ENCODE measurements around the gene PARD3B.

PARD3B gene

DNA sequence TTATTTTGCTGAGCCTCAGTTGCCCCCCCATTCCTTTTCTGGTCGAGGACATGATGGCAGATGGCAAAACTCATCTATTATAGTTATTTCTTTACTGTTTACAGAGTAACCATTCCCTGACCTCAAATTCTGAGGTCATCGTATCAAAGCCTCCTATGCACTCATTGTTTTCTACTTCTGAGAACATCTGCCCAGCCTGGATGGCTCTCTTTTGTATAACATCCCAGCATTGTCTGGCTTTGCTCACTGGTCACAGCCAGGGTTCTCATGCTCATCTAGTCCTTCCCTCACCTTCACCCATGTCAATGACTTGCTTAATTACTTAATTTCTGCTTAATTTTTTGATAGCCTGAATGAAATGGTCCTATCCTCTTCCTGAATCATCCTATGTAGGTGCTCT is 472.1 kb downstream of the PARD3B start:
- no peak for DNase-seq (ENCODE audit: low read depth)

DNA sequence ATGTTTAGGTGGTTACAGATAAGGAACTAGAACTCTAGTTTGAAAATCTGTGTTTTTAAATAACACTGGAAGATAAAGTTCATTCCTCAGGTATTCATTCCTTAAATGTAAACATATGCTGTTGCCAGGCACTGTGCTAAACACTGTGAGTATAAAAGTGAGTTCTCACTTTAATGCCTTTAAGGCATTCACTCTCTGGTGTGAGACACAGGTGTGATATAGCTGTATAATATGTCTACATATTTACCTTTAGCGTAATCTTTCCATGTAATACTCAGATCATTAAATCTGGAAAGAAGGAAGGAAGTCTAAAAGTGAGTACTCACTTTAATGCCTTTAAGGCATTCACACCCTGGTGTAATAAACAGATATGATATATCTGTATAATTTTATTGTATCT is 472.6 kb downstream of the PARD3B start:
- no peak for DNase-seq (ENCODE audit: low read depth)

DNA sequence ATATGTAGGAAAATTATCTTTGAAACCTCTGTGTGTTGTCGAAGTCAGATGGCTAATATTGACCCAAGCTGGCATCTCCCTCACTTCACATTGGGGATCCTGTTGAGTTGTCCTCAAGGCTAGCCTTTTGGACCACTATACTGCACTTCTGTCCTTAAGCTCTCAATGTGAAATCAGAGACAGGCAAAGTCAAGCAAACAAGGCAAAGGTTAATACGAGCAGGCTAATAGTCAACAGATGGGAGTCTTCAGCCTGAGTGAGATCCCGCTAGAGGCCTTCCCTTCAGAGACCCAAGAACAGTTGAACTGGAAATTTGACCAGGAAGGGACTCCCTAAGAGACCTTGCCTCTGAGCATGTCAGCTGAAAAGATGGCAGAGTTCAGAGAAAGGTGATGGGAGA is 475.4 kb downstream of the PARD3B start:
- no peak for DNase-seq (ENCODE audit: low read depth)

DNA sequence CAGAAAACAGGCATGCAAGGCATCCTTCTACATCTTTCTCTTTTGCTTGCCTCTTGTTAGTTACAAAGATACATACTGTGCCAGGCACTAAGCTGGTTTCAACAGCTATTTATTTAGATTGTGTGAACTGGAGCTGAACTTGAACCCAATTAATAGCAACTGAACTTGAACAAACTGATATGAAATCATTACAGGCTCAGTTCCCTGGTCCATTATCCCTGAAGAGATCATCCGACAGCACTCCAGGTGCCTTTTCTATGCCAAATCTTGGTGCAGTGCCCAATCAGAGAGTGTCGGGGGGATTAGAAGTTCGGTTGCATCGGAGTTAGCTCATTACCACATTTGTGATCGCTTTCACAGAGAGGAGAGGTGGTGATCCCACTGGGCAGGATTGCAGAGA is 477.6 kb downstream of the PARD3B start:
- no peak for DNase-seq (ENCODE audit: low read depth)

DNA sequence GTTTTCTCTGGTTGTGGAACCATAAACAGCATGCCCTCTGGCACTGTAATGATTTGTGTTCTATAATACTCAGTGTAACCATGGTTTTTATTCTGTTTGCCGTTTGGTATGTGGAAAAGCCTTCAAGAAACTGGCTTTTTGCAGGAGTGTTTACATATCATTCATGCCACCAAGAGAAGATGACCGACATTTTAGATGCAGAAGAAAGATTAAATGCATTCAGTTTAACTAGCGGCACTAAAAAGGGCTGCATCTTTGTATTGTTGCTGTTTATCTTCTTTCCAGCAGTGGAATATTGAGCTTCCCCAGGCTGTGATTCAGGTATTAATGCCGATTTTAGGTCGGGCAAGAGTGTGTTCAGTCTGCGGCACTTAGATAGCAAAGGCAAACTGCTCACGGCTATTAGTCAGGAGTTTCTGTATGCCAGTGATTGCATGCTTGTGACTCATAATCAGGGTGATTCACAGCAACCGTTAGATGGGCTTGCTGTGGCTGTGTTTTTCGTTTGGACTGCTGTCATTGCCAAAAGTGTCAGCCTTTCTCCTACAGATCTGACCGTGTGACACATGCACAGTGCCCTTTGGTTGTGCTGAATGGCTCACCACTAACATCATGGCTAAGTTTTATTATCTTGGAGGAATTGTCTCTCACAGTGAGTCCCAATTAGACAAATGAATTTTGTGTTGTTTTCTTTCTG is 479.7 kb downstream of the PARD3B start:
- DNase-seq (ENCODE audit: low read depth): peak; percentile 97

DNA sequence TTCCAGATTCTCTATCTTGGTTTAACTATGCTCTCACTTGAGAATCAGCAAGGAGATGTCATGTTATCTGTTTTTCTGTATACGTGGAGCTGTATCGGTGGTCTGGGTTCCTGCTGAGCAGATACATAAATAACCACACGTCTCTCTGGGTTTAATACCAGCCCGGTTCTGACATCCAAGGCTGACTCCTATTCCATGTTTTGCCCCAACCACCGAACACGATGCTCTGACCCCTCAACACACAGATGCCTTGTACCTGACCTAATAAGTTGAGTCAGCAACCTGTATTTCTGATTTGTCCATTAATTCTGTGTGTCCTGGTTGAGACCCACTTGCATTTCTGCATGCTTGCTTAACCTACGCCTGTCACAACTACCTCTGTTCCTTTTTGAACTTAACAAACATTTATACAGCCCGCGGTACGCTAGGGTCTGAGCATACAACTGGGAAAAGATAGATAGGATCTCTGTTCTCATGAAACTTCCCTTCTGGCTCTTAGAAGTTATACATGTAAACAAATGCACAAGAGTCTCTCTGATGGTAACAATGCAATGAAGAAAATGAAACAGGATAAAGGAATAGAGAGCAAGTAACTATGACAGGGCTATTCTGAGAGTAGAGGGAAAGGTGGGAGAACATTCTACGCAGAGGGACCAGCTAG is 480.4 kb downstream of the PARD3B start:
- peak; percentile 7 for DNase-seq (ENCODE audit: low read depth)

DNA sequence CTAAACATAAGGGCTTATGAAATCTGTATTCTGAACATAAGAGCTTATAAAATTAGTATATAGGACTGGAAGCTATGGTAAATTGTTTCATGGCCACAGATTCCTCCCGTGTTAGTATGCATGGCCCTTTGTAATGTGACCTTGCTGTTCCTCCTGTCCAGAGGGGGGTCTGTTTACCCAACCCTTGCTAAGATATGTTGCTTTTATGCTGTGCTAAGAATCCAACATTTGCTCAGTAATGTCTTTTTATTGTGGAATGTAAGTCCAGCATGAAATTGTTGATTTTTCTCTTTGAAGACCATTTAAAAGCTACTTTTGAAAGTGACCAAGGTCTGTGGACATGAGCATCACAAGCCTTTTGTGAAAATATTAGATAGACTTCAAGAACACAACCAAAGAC is 485.4 kb downstream of the PARD3B start:
- DNase-seq (ENCODE audit: low read depth): peak; percentile 7

DNA sequence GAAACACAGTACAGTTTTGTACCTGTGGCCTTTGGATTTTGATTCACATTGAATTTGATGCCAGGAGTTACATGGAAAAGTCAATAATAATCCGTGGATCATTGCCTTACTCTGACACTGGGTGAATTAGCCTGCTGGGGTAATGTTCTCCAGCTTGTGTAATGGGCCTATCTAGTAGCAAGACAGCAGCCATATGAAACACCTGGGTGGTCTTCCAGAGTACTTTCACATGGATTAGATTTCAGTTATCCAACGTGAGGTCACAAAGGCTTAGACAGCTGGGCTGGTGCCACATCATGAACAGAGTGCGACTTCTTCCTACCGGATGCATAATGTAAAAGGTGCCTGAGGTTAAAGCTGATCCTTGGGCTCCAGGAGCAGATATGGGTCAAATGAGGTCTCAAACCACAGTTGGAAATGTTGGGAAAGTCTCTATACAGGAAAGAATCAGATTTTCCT is 486.8 kb downstream of the PARD3B start:
- no peak for DNase-seq (ENCODE audit: low read depth)

DNA sequence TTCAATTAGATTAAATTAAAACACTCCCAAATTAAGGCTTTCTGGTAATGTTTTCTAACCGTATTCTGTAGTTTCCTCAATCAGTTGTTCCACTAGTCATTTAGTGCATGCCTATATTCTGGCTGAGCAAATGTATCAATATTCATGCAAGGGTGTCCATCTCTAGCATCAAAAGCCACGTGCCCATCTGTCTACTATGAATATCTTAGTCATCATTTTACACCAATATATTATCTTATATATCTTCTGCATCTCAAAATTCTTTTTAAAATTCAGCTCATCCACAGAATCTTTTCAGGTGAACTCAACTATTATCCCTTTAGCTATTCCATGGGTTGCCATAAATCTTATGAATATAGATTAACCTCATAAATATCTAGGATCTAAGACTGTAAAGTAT is 488.2 kb downstream of the PARD3B start:
- DNase-seq (ENCODE audit: low read depth): no peak

DNA sequence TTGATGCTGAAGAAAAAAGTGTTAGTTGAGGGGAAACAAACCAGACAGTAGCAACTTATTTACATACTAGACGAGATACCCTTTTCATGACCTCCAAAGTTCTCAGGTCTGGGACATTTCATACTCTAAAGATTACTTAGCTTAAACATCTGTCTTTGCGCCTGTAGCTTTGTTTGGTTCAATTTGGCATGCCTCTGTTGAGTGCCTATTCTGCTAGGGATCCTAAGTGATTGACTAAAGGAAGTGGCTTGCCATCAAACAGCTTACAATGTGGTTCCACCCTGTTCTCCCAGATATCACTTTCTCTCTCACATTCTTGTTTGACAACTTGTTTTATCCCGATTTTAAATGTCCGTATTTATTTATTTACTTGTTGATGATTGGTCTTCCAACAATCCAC is 488.8 kb downstream of the PARD3B start:
- no peak for DNase-seq (ENCODE audit: low read depth)

DNA sequence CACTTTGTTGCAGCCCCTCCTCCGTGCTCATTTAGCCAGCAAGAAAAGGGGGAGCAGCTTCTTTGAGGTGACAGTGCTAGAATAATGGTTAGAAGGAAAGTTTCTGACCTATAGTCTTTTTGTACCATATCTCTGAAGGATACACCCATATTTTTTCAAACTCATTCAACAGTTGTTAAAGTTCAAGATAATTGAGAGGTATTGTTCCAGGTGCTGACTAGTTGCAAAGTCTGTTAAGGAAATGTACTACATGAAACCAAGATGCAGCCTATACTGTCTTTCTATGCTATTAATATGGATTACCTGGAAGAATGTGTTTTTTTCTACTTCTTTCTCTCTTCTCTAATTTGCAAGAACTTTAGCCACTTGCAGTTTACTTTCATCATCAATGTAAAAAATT is 495.0 kb downstream of the PARD3B start:
- DNase-seq (ENCODE audit: low read depth): no peak

DNA sequence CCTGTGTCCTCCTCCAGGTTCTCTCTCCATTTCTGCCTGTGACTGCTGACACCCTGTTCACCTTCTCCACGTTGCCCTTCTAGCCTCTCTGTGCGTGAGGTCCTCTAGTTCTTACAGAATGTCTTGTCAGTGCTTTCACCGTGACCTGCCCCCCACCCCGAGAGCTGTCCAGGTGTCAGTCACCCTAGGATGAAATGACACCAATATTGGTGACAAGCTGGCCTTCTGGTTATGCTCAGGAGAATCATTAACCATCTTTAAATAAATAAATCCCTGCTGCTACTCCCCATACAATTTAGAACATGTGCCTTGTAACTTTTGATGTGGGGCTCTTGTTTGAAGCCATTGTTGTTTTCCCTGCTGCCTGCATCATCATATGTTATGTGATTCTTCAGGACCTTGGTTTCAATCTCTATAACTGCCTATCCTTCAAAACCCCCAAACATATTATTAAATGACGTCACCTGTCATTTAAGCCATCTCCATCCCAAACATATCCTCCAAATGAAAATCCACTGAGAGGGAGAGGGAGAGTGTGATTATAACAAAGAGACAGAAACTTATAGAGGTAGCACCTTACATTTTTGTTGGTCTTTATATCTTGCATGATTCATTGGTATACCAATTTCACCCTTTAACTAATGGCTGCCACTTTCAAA is 496.3 kb downstream of the PARD3B start:
- DNase-seq (ENCODE audit: low read depth): no peak

DNA sequence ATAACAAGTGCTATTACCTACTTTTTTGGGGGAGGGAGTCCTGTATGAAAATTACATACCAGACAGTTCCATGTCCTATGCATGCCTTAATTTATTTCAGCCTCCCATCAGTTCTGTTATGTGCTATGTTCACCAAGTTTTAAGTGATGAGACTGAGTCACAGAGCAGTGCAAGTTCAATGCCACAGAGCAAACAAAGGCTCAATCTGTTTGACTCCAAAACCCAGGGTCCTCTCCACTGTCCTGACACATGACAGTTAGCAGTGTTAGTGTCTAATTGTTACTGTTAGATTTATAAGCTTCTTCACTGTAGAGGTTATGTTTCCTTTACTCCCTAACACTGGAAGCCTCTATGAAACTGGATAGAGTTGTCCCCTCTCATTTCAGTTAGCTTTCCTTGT is 498.0 kb downstream of the PARD3B start:
- DNase-seq (ENCODE audit: low read depth): no peak

DNA sequence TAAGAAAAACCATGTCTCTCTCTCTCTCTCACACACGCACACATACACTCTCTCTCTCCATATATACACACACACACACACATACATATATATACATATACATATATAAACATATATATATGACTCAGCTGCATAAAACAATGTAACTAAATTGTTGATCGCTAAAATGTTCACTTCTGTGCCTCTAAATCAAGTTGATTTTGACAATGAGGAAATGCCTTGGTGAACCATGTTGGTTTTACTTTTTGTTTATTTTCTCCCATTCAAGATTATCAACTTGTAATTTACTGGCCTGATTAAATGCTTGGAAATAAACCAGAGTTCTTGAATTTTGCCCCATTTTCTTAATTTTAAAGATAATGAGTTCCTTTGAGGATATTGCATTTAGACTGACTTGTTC is 500.4 kb downstream of the PARD3B start:
- no peak for DNase-seq (ENCODE audit: low read depth)

DNA sequence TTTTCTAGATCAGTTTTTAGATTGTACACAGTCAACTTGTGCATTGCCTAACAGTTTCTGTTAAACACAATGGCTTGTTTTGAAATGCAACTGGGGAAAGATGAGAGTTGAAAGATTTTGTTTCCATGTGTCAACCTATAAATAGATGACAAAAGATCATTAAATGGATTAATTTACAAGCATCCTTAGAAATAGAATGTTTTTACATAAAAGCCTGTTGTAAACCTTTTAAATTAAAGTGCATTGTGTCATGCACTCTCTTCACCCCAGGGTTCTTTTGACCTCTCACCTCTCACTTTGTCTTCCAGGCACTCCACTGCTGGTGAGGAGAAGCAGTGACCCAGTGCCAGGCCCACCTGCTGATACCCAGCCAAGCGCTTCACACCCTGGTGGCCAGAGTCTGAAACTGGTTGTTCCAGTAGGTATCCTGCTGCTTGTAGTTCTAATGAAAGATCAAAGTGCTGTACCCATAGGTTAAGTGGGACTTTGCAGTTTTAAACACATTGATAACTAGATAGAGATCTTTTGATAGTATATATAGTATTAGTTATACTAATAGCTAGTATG is 502.1 kb downstream of the PARD3B start:
- no peak for DNase-seq (ENCODE audit: low read depth)

DNA sequence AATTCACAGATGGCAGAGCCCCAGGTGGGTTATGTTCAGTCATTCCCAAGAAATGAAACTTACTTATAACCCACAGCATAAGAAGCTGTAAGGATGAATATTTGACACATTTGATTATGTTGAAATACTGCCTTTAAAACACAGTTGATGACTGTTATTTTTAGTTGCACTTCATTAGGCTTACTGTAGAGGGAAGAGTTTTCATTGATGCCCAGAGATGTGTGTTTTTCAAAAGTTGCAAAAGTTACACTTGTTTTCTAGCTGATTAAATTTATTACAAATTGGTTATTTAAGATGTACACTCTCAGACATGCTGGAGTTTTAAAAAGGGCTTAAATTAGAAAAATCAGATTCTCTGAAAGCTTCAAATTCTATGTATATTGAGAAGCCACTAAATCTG is 506.1 kb downstream of the PARD3B start:
- peak; percentile 5 for DNase-seq (ENCODE audit: low read depth)

DNA sequence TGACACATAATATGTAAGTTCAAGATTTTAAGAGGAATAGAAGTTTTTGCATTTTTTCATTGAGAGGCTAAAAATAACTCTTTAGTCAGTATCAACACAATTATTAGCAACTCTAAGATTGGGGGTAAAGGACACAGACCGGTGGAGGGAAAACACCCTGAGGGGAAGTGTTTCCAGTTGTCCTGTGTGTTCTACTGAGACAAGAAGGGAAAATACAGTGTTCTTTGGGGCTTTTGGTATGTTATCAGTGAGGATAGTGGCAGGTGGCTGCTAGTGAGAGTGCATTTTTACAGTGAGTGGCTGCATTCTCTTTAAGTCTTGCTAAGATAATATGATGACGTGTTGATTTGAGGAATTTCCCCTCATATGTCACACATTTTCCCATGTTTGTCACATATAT is 507.5 kb downstream of the PARD3B start:
- DNase-seq (ENCODE audit: low read depth): no peak

DNA sequence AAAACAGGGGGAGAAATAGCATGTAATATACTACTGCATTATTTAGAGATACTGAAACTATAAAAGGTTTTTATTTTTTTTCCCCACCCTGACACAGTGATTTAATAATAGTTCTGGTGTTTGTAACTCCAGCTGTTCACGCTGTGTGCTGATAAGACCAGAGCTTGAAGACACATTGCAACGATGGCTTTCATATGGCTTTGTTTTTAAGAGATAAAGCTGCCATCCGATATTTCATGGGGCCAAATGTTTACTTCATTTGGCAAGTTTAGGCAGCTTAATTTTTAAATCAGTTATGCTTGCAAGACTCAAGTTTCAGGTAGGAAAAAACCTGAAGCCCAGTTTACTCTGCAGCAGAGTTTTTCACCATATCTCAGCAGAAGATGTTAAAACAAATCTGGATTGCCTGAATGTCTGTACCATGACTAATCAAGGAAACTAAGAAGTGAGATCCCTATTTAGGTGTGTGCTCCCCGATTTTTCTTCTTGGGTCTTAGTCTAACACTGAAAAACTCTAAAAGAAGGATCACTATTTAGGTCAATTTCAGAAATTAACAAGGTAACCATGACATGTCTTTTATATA is 508.6 kb downstream of the PARD3B start:
- peak; percentile 22 for DNase-seq (ENCODE audit: low read depth)

DNA sequence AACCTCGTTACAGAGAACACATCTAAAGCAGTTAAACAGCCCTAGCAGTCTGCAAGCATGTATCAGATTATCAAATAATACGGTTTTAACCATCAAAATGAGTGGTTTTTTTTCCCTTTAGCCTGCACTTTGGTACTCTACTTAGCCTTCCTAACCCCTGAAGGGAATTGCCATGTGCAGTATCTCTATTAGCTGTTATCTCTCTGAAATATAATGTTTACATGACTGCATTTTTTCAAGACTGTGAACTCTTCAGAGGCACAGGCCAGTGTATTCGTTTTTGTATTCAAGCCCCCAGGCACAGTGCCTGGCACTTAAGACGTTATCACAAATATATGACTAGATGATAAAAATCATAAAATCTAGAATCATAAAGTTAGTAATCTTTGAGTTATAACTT is 509.5 kb downstream of the PARD3B start:
- no peak for DNase-seq (ENCODE audit: low read depth)

DNA sequence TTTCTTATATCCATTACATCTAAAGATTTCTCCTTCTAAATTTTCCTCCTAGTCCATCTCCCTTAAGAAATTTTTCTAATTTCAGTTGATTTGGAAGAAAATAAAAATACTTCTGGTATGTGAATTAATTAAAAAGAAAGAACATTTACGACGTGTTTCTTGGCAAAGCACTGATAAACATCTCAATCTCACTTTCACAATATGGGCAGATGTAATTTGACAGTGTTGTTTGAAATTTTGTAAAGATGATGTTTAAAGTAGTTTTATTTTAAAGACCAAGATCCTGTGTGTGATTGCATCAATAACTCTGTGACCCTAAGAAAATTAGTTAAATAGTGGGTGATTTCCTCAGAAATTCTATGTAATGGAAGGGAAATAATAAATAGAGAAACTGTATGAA is 510.0 kb downstream of the PARD3B start:
- DNase-seq (ENCODE audit: low read depth): no peak

DNA sequence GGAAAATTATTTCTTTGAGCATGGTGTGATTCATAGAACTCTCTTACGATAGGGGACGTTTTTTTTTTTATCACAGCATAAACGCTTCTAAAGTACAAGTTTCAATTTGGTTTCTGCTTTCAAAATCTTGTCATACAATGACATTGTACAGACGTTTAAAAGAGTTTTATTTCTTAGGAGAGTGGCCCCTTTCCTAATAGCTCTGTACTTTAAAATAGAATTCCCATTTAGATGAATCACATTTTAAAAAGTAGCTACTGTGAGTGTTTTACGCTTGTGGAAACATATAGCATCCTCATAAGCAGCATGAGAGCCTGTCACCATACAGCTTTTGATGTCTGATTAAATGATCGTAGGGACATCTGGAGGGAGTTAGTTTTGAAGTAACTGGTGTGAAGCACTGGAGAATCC is 510.9 kb downstream of the PARD3B start:
- no peak for DNase-seq (ENCODE audit: low read depth)

DNA sequence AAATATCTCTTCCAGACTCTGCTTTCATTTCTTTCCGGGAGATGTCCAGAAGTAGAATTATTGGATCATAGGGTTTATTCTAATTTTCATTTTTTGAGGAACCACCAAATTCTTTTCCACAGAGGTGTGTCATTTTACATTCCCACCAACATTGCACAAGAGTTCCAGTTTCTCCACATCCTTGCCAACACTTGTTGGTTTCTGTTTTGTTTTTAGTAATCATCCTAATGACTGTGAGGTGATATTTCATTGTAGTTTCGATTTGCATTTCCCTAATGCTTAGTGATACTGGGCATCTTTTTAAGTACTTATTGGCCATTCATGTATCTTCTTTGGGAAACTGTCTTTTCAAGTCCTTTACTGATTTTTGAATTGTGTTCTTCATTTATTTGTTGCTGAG is 513.1 kb downstream of the PARD3B start:
- peak; percentile 7 for DNase-seq (ENCODE audit: low read depth)

DNA sequence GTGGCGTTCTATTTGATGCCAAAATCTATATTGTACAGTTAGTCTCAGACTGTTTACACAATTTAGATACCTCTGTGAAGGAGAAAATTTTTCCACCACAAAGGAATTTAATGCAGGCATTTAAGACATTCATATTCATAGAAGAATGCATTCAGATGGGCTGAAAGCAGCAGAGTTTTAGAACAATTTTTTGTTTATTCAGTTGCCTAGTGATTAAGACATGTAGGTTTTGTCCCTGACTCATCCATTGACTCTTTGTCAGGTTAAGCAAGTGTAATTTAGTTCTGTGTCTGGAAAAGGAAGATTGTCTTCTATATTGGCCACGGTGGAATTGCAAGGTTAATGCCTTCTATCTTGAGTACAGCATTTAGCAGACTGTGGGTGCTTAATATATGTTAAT is 515.0 kb downstream of the PARD3B start:
- peak; percentile 89 for DNase-seq (ENCODE audit: low read depth)

All from iris pigment epithelial cell (primary cell).